Activated B cell treated with CpG ODN at 0.5 μM for 24 hours (primary cell): ENCODE measurements around the gene CCDC181. TPM values are rescaled to one million over a fixed set of nuclear protein-coding genes. Genes with fewer than 3 reads are reported as not detected.
A peak's percentile ranks its signal among the peaks of the same experiment; 100 is the strongest.

ENCODE experiments used
- ATAC-seq: fragments of 200-7000 bp; cut with Tn5 transposase; one replicate; pipeline ENCODE4 v1.10.0; 2021; ENCODE audit warnings: low read depth, mild to moderate bottlenecking, moderate library complexity
- CTCF ChIA-PET: fragments of 350-600 bp; sonication (Branson Sonifier 250); formaldehyde crosslinking; loops from one replicate; lab custom pipeline; 2021; ENCODE audit warnings: antibody characterized with exemption; lab: Charles Lee
- POLR2A ChIA-PET: fragments of 350-600 bp; sonication (Branson Sonifier 250); formaldehyde crosslinking; loops from one replicate; lab custom pipeline; 2021; ENCODE audit warnings: antibody characterized with exemption; lab: Charles Lee
- DNase-seq: peaks from one replicate; pipeline ENCODE4 v3.0.0; 2022
- H3K27ac Mint-ChIP-seq: one replicate; pipeline ENCODE4 v1.8.0; 2020; ENCODE audit warnings: mixed read lengths
- H3K27me3 Mint-ChIP-seq: one replicate; pipeline ENCODE4 v1.8.0; 2021; ENCODE audit warnings: mixed read lengths
- H3K36me3 Mint-ChIP-seq: one replicate; pipeline ENCODE4 v1.8.0; 2021; ENCODE audit warnings: low read depth, mixed read lengths
- H3K4me1 Mint-ChIP-seq: one replicate; pipeline ENCODE4 v1.8.0; 2021; ENCODE audit warnings: mixed read lengths
- H3K4me3 Mint-ChIP-seq: one replicate; pipeline ENCODE4 v1.8.0; 2020; ENCODE audit warnings: mild to moderate bottlenecking, mixed read lengths
- H3K9me3 Mint-ChIP-seq: one replicate; pipeline ENCODE4 v1.8.0; 2020; ENCODE audit warnings: mixed read lengths
- CTCF ChIP-seq: fragments of 200-600 bp; IDR thresholded peaks from one replicate; pipeline ENCODE4 v1.8.0; 2022; ENCODE audit warnings: antibody characterized with exemption, mild to moderate bottlenecking
- intact Hi-C: fragments of 100-400 bp; cut with micrococcal nuclease; formaldehyde crosslinking; loops from one replicate; pipeline ENCODE4 v1.15.1; 2024
- total RNA-seq: library from RNA; stranded (reverse); gene quantifications from 2 replicates; pipeline ENCODE4 v1.2.3, GENCODE V29; 2022

Gene CCDC181
- total RNA-seq, 1 donor from 2014 or later: not detected

DNA sequence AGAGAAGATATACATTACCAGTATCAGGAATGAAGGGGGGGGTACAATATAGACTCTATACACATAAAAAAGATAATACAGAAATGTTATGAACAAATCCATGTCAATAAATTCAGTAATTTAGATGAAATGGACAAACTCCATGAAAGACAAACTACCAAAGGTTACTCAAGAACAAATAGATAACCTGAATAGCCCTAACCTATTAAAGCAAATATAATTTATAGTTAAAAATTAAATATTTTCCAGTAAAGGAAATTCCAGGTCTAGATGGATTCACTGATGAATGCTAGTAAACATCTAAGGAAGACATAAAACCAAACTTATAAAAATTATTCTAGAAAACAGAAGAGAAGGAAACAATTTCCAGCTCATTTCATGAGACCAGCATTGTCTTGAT lies 46.1 kb downstream of the CCDC181 start:
- Mint-ChIP-seq H3K36me3 (peaks cover 53% of the 10 kb centered on the region), H3K9me3 (no peaks in the 10 kb centered on the region), H3K4me1 (no peaks in the 10 kb centered on the region), H3K27ac (no peak overlapping the region), H3K27me3 (no peaks in the 10 kb centered on the region), H3K4me3 (no peak overlapping the region)
- POLR2A ChIA-PET: no interaction called here
- ATAC-seq (no peak), DNase-seq (no peak)
- TF ChIP-seq CTCF: no peak
- intact Hi-C loops: no loop called here
- CTCF ChIA-PET: no interaction called here

DNA sequence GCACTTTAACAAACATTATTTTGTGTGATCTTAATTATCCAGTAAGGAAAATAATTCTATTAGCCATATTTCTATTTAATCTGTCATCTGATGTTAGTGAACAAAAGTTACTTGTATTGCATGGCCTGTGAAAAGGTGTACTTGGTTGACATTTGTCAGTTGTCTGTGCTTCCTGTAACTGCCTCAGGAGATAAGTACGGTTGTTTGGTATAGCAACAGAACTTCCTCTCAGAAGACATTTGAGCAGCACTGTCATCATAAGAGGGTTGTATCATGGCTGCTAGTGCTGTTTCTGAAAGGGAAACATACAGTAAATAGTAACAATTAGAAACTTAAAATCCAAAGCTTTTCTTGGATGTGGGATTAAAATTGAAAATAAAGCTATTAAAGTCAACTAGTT lies 55.9 kb downstream of the CCDC181 start:
- DNase-seq (no peak), ATAC-seq (no peak)
- Mint-ChIP-seq H3K27ac (no peak overlapping the region), H3K36me3 (peaks cover 33% of the 10 kb centered on the region), H3K4me3 (no peak overlapping the region), H3K9me3 (no peaks in the 10 kb centered on the region), H3K27me3 (no peaks in the 10 kb centered on the region), H3K4me1 (peaks cover 13% of the 10 kb centered on the region)
- no peak for TF ChIP-seq CTCF
- ChIA-PET CTCF (interaction anchor here (1.0 kb wide), 1 partner anchor 1029 kb away, joined by 3 read pairs; no protein-coding TSS in a partner anchor), POLR2A (no interaction called here)
- intact Hi-C loops: no loop called here

DNA sequence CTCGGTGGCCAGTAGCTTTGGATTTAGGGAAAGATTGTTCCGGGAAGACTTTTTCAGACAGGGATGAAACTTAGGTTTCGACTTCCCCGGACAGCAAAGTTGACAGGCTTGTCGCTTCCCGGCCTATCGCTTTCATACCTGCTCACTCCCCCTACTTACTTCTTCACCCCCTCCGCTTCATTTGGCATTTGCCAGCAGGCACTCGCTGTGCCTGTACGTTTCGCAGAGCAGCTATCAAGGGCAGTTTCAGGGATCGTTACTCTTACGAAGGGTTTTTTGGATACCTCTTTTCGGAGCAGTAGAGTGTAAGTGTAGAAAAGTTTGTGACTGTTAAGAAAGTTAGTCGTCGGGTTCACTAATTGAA lies 58.9 kb downstream of the CCDC181 start:
- ATAC-seq (no peak), DNase-seq (peak; percentile 17)
- Mint-ChIP-seq H3K36me3 (peaks cover 29% of the 10 kb centered on the region), H3K27ac (no peak overlapping the region), H3K4me3 (no peak overlapping the region), H3K4me1 (peaks cover 16% of the 10 kb centered on the region), H3K9me3 (peaks cover 6% of the 10 kb centered on the region), H3K27me3 (no peaks in the 10 kb centered on the region)
- intact Hi-C loops: loop anchor here (1.0 to 10.0 kb wide), 7 partner anchors 118 to 1944 kb away; partner anchors contain the start of genes FMO4, KIFAP3, MPZL1 and SELL
- ChIA-PET POLR2A (interaction anchor here (1.1 to 2.3 kb wide), 6 partner anchors 118 to 1433 kb away, joined by 3 to 15 read pairs (median 6); partner anchors contain the start of genes METTL18, SCYL3 and SLC19A2), CTCF (interaction anchor here (1.2 to 1.7 kb wide), 3 partner anchors 20 to 1025 kb away, joined by 3 to 10 read pairs (median 5); no protein-coding TSS in a partner anchor)
- no peak for TF ChIP-seq CTCF

DNA sequence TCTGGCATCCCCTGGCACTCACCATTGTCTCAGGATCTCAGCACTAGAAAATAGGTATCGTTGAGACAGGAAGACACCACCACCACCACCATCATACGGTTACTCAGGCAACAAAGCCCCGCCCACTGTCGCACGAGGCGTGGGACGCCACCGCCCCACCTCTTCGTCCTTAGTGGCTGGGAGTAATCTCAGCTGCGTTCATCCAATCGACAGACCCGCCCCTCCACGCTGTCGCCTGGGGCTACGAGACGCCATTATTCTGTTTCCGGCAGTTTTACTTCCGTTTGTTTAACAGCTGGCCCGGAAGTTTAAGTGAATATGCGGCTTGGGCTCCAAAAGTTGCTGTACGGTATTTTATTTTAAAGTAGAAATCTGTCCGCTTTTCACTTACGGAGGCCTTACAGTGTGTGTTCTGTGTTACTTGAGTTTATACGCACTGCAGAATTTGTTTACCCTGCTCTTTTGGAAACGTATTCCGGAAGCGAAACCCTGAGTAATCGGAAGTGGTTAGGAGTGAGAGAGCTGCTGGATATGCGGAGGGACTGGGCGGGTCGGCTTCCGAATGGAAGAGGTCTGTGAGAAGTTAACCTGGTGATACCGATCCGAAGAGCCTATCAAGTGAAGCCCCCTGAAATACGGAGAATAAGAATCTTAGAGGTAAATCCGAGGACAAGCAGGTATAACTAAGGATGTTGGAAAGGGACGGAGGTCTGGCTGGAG lies 59.4 kb downstream of the CCDC181 start, which contains the start of the genes BLZF1 and NME7:
Gene BLZF1, plus strand, starts transcription at position 510 of the 720 bp plus-strand sequence. CDS start 1,328 bp downstream, outside the sequence.
Gene NME7, minus strand, starts transcription at position 112 of the 720 bp plus-strand sequence. Its CDS starts 87 bp downstream, at position 25.
- ChIA-PET CTCF (interaction anchor here (0.8 to 1.7 kb wide), 4 partner anchors 19 to 1025 kb away, joined by 3 to 10 read pairs (median 4); no protein-coding TSS in a partner anchor), POLR2A (interaction anchor here (0.6 to 2.3 kb wide), 7 partner anchors 118 to 1432 kb away, joined by 3 to 15 read pairs (median 5); partner anchors contain the start of genes METTL18, SCYL3 and SLC19A2)
- Mint-ChIP-seq H3K9me3 (peaks cover 6% of the 10 kb centered on the region), H3K4me3 (peak within 1 kb of the TSS; percentile 56), H3K27ac (no peak within 1 kb of the TSS), H3K27me3 (no peaks in the 10 kb centered on the region), H3K4me1 (peaks cover 18% of the 10 kb centered on the region), H3K36me3 (peaks cover 24% of the 10 kb centered on the region)
- no peak for TF ChIP-seq CTCF
- peak; percentile 94 for DNase-seq
- peak; percentile 99 for ATAC-seq
- intact Hi-C loops: loop anchor here (1.0 to 10.0 kb wide), 15 partner anchors 118 to 1944 kb away; partner anchors contain the start of genes ATP1B1, FMO4, GORAB and KIFAP3
